Epithelial cell of proximal tubule (primary cell): ENCODE results near the gene FRMPD4. TPM values are rescaled to one million over a fixed set of nuclear protein-coding genes. Genes with fewer than 3 reads are reported as not detected.

Source experiments
- DNase-seq: peaks from one replicate; pipeline ENCODE4 v3.0.0-alpha.2; 2011; ENCODE audit warnings: low read depth
- H3K4me3 ChIP-seq: 2 replicates; pipeline ENCODE4 v1.5.1; 2011; ENCODE audit warnings: low read depth, mild to moderate bottlenecking, low read length
- CTCF ChIP-seq: conservative IDR thresholded peaks from 2 replicates; pipeline ENCODE4 v1.5.1; 2012; ENCODE audit warnings: low read depth, mild to moderate bottlenecking, low read length
- total RNA-seq: library from RNA; depleted of rRNA; stranded (reverse); fragments of >200 nt; gene quantifications from 2 replicates; pipeline ENCODE4 v1.2.3, GENCODE V29; 2015

The FRMPD4 gene
- total RNA-seq, 1 donor from 2014 or later: 0.06 TPM

DNA sequence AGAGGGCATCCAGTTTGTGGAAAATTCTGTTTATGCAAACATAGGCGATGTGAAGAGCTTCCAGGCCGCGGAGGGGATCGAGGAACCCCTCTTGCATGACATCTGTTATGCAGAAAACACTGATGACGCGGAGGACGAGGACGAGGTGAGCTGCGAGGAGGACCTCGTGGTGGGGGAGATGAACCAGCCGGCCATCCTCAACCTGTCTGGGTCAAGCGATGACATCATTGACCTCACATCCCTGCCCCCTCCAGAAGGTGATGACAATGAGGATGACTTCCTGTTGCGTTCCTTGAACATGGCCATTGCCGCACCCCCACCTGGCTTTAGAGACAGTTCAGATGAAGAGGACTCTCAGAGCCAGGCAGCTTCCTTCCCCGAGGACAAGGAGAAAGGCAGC lies 578.3 kb downstream of the FRMPD4 start:
- no peak for TF ChIP-seq CTCF
- DNase-seq: no peak
- no peak overlapping the region for H3K4me3 ChIP-seq

GRCh38 chrX:12719837-12720236 lies 581.6 kb downstream of the FRMPD4 start:
- no peak for TF ChIP-seq CTCF
- no peak overlapping the region for H3K4me3 ChIP-seq
- DNase-seq: no peak

DNA sequence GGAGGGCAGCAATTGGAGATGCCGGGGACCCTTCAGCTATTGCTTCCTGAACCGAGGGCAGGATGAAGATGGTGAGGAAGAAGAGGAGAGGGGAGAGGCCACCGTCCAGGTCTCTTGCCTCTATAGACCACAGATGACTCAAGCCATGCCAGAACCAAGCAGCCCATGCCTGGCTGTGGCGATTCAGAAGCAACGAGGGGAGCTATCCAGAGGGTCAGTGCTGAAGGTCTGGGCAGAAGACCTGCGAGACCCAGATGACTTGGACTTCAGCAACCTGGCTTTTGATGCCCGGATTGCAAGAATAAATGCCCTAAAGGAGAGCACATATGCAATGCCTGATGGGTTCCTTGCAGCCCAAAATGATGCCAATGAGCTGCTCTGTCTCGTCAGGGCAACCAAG lies 582.8 kb downstream of the FRMPD4 start:
- H3K4me3 ChIP-seq: no peak overlapping the region
- no peak for DNase-seq
- TF ChIP-seq CTCF: no peak

DNA sequence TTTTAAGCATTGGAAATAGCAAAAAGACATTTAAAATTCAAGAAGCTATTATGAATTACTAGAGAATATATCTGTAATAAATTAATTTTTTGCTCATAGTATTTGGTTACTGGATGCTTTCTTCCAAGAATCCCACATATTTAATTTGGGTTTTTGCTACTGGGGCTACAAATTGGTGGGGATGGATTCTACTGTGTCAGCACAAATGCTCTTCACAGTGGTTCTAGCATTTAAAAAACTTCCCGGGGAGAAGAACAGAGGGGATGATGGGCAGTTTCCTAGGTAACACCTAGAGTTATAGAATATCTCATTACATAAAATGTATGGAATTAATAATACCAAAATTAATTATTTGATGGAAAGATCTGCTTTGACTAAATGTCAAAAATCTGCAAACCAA lies 584.0 kb downstream of the FRMPD4 start:
- TF ChIP-seq CTCF: no peak
- no peak overlapping the region for H3K4me3 ChIP-seq
- no peak for DNase-seq

DNA sequence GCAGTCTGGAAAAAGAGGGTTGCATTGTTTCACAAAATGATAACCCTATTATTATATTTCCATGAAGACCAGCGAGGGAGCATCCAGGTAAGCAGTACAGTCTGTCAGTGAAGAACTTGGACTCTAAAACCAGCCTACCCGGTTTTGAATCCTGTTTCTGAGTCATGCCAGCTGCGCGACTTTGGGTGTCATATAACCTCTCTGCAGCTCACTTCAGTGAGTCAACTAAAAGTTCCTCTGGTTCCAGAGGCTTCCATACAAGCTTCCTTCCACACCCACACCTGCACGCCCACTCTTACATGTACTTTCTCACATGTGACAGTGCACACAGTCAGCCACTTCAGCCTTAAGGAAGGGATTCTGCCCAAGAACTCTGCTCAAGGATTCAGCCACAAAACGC lies 603.1 kb downstream of the FRMPD4 start:
- TF ChIP-seq CTCF: no peak
- DNase-seq: no peak

GRCh38 chrX:12747433-12747832 lies 609.2 kb downstream of the FRMPD4 start:
- no peak for DNase-seq
- no peak for TF ChIP-seq CTCF
- H3K4me3 ChIP-seq: no peak overlapping the region

More for the DNA sequence above, 603.1 kb downstream of the FRMPD4 start:
- H3K4me3 ChIP-seq: no peak overlapping the region

DNA sequence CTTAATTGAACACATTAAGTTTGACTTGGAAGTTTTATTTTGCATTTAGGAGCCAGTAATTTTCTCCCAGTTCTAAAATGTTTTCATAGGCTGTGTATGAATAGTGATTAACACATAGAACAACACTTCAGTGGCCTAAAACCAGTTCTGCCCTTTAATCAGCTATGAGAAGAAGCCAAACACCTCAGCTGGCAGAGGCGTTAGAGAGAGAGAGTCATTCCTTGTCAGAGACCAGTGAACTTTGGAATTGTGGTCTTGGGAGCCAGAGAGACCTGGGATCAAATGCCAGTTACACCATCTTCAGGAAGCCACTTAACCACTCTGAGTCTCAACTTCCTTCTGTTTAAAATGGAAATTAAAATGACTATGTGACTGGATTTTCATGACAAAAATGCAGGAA lies 613.6 kb downstream of the FRMPD4 start:
- H3K4me3 ChIP-seq: no peak overlapping the region
- no peak for DNase-seq
- TF ChIP-seq CTCF: no peak
